ENCODE data around the gene FITM2. TPM values are rescaled to one million over a fixed set of nuclear protein-coding genes. Genes with fewer than 3 reads are reported as not detected.

Gene FITM2
- total and polyA plus RNA-seq, 2 donors (not counting 1 experiment from before 2014, with no cell fraction given) = 2.0 to 4.3 TPM

DNA sequence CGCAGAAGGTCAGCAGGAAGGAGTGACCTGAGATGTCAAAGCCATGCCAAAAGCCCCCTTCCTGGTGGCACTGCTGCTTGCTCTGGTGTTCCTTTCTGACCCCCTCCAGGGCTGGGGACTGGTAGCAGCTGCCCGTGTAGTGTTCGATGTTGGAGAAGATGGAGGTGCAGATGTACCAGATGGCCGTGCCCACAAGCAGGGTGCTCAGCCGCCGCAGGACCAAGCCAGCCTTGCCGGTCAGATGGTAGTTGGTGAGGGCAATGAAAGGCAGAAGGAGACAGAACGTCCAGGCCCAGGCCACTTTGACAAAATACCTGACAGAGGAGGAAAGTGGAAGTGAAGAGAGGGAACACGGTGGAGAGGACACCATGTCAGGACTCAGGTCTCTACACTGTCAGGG lies 4.1 kb downstream of the FITM2 start:
- Mint-ChIP-seq H3K27me3 (peaks cover 5% of the 10 kb centered on the region), H3K4me3 (no peak overlapping the region), H3K4me1 (peaks cover 22% of the 10 kb centered on the region), H3K9me3 (ENCODE audit: insufficient read depth) (no peaks in the 10 kb centered on the region), H3K27ac (no peak overlapping the region)
- Histone ChIP-seq H3K9me3 (ENCODE audit: control extremely low read depth in 1 of 3, control insufficient read depth in 2 of 3, insufficient read depth in 1 of 3, low read length in 2 of 3) (no peaks in the 10 kb centered on the region), H3K4me3 (ENCODE audit: control extremely low read depth in 1 of 5, extremely low read depth in 1 of 5, insufficient read depth in 1 of 5, low read depth in 2 of 5, low read length in 4 of 5) (no peak overlapping the region), H4K20me1 (ENCODE audit: control insufficient read depth, insufficient read depth, low read length, poor library complexity, severe bottlenecking) (no peaks in the 10 kb centered on the region), H3K9ac (ENCODE audit: low read length) (no peak overlapping the region), H2AFZ (ENCODE audit: insufficient read depth, low read depth, low read length, poor library complexity, severe bottlenecking) (no peak overlapping the region), H3K27ac (ENCODE audit: low read length in 2 of 2) (no peak overlapping the region), H3K4me2 (replicated peaks; ENCODE audit: low read depth, low read length, poor library complexity, severe bottlenecking) (no peak overlapping the region), H3K27me3 (replicated peaks in 1 of 4; ENCODE audit: control extremely low read depth in 1 of 4, control insufficient read depth in 3 of 4, insufficient read depth in 4 of 4, low read length in 3 of 4) (no peaks in the 10 kb centered on the region), H3K36me3 (replicated peaks in 1 of 2; ENCODE audit: control extremely low read depth in 1 of 2, control insufficient read depth in 1 of 2, extremely low read depth in 1 of 2, insufficient read depth in 2 of 2, low read length in 1 of 2) (peaks cover 0 to 4% of the 10 kb centered on the region in 2 experiments), H3K79me2 (ENCODE audit: control insufficient read depth, insufficient read depth, low read length) (peaks cover 31% of the 10 kb centered on the region), H3K4me1 (ENCODE audit: control insufficient read depth in 2 of 2, insufficient read depth in 2 of 2, low read length in 2 of 2) (peaks cover 10 to 16% of the 10 kb centered on the region in 2 donors)
- no peak for ATAC-seq (ENCODE audit: low read depth)
- no peak for DNase-seq
- POLR2A ChIA-PET = no interaction called here
- WGBS (ENCODE audit: insufficient coverage) = 97% methylated on average over 8 of the region's 9 CpGs
- CTCF ChIA-PET = no interaction called here
- intact Hi-C loops (cut with micrococcal nuclease) = no loop called here
- TF ChIP-seq, protein P1, sequence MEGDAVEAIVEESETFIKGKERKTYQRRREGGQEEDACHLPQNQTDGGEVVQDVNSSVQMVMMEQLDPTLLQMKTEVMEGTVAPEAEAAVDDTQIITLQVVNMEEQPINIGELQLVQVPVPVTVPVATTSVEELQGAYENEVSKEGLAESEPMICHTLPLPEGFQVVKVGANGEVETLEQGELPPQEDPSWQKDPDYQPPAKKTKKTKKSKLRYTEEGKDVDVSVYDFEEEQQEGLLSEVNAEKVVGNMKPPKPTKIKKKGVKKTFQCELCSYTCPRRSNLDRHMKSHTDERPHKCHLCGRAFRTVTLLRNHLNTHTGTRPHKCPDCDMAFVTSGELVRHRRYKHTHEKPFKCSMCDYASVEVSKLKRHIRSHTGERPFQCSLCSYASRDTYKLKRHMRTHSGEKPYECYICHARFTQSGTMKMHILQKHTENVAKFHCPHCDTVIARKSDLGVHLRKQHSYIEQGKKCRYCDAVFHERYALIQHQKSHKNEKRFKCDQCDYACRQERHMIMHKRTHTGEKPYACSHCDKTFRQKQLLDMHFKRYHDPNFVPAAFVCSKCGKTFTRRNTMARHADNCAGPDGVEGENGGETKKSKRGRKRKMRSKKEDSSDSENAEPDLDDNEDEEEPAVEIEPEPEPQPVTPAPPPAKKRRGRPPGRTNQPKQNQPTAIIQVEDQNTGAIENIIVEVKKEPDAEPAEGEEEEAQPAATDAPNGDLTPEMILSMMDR (IDR thresholded peaks at IDR 0.05) = no peak
- no peak for TF ChIP-seq EZH2 (IDR thresholded peaks at IDR 0.05; ENCODE audit: borderline replicate concordance, insufficient read depth, low read depth, low read length, poor library complexity, severe bottlenecking)

DNA sequence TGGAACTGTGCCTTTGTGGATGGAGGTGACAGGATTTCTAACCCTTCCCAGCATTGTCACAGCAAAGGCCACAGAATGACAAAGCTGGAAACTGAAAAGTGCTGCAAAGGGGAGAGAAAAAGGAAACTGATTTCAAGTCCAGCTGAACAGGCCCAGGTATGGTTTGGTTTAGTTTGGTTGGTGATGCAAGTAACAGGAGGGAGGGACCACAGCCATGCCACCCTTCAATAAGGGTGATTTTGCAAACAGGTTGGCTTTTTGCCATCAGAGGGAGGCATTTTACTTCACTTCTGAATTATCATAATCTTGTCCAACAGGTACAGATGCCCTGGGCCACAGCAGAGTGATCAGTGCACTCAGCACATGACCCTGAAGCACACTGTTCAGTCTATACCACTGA lies 6.6 kb downstream of the FITM2 start:
- H3K27ac ChIP-seq (ENCODE audit: low read length in 2 of 2) = no peak overlapping the region
- no peak overlapping the region for H3K4me3 ChIP-seq (ENCODE audit: control extremely low read depth in 1 of 5, extremely low read depth in 1 of 5, insufficient read depth in 1 of 5, low read depth in 2 of 5, low read length in 4 of 5)
- H3K9me3 ChIP-seq (ENCODE audit: control extremely low read depth in 1 of 3, control insufficient read depth in 2 of 3, insufficient read depth in 1 of 3, low read length in 2 of 3) = no peaks in the 10 kb centered on the region
- Mint-ChIP-seq H3K4me3 (no peak overlapping the region), H3K27ac (no peak overlapping the region), H3K9me3 (ENCODE audit: insufficient read depth) (no peaks in the 10 kb centered on the region), H3K27me3 (no peaks in the 10 kb centered on the region), H3K4me1 (peaks cover 2% of the 10 kb centered on the region)
- H3K9ac ChIP-seq (ENCODE audit: low read length) = no peak overlapping the region
- ATAC-seq (ENCODE audit: low read depth) (no peak), DNase-seq (no peak)
- H2AFZ ChIP-seq (ENCODE audit: insufficient read depth, low read depth, low read length, poor library complexity, severe bottlenecking) = no peak overlapping the region
- ChIA-PET CTCF (no interaction called here), POLR2A (no interaction called here)
- no peak overlapping the region for H3K4me2 ChIP-seq (replicated peaks; ENCODE audit: low read depth, low read length, poor library complexity, severe bottlenecking)
- peaks cover 0 to 4% of the 10 kb centered on the region in 2 experiments for H3K36me3 ChIP-seq (replicated peaks in 1 of 2; ENCODE audit: control extremely low read depth in 1 of 2, control insufficient read depth in 1 of 2, extremely low read depth in 1 of 2, insufficient read depth in 2 of 2, low read length in 1 of 2)
- intact Hi-C loops (cut with micrococcal nuclease) = no loop called here
- peaks cover 20% of the 10 kb centered on the region for H3K79me2 ChIP-seq (ENCODE audit: control insufficient read depth, insufficient read depth, low read length)
- no peaks in the 10 kb centered on the region for H4K20me1 ChIP-seq (ENCODE audit: control insufficient read depth, insufficient read depth, low read length, poor library complexity, severe bottlenecking)
- no peaks in the 10 kb centered on the region for H3K27me3 ChIP-seq (replicated peaks in 1 of 4; ENCODE audit: control extremely low read depth in 1 of 4, control insufficient read depth in 3 of 4, insufficient read depth in 4 of 4, low read length in 3 of 4)
- TF ChIP-seq, protein P1 (IDR thresholded peaks at IDR 0.05) = no peak
- H3K4me1 ChIP-seq (ENCODE audit: control insufficient read depth in 2 of 2, insufficient read depth in 2 of 2, low read length in 2 of 2) = no peaks in the 10 kb centered on the region
